CD14-positive monocyte (primary cell): ENCODE data around the gene CDSN. TPM values are rescaled to one million over a fixed set of nuclear protein-coding genes. Genes with fewer than 3 reads are reported as not detected.
A peak's percentile ranks its signal among the peaks of the same experiment; 100 is the strongest.

ENCODE experiments used
- DNase-seq, 3 donors: peaks; one replicate each; pipeline ENCODE4 v3.0.0-alpha.2; 2011 to 2022
- H2AFZ ChIP-seq: 2 replicates; pipeline ENCODE4 v1.6.0; 2012; ENCODE audit warnings: mild to moderate bottlenecking, low read depth, low read length, inconsistent platforms; ENCODE audit not compliant: insufficient read depth, poor library complexity, severe bottlenecking
- H3K27ac ChIP-seq, 2 donors: 1 replicate in 1 of 2; 2 replicates in 1 of 2; pipeline ENCODE4 v1.5.1; 2012 to 2013; ENCODE audit warnings: low read length in 2 of 2, control low read depth in 1 of 2, inconsistent platforms in 1 of 2, low read depth in 1 of 2, mild to moderate bottlenecking in 1 of 2
- H3K27me3 ChIP-seq, 2 donors: one replicate each; pipeline versions ENCODE4 v1.6.0 to v1.6.1; 2011 to 2013; ENCODE audit warnings: low read length in 2 of 2; ENCODE audit not compliant: control insufficient read depth in 2 of 2, insufficient read depth in 2 of 2
- H3K36me3 ChIP-seq, 2 donors: replicated peaks in 1 of 2; 1 replicate in 1 of 2; 2 replicates in 1 of 2; pipeline versions ENCODE4 v1.5.1 to v1.6.1; 2012 to 2013; ENCODE audit warnings: low read length in 2 of 2, control low read depth in 1 of 2, inconsistent platforms in 1 of 2, mild to moderate bottlenecking in 1 of 2; ENCODE audit not compliant: insufficient read depth in 2 of 2, control insufficient read depth in 1 of 2
- H3K4me1 ChIP-seq, 2 donors: 1 replicate in 1 of 2; 2 replicates in 1 of 2; pipeline versions ENCODE4 v1.5.1 to v1.6.1; 2012 to 2013; ENCODE audit warnings: low read length in 2 of 2, control low read depth in 1 of 2, inconsistent platforms in 1 of 2, mild to moderate bottlenecking in 1 of 2, moderate library complexity in 1 of 2; ENCODE audit not compliant: insufficient read depth in 2 of 2, control insufficient read depth in 1 of 2
- H3K4me2 ChIP-seq: replicated peaks from 2 replicates; pipeline ENCODE3; 2012; ENCODE audit warnings: low read length, moderate library complexity, mild to moderate bottlenecking; ENCODE audit not compliant: poor library complexity, severe bottlenecking; ENCODE audit errors: extremely low read depth
- H3K4me3 ChIP-seq, 3 experiments: fragments of 200-600 bp in 1 of 3; sonication (generic) in 1 of 3; replicated peaks in 1 of 3; 1 replicate in 2 of 3; 2 replicates in 1 of 3; pipeline ENCODE4 v1.5.1; 2011 to 2013; ENCODE audit warnings: low read length in 3 of 3, mild to moderate bottlenecking in 3 of 3, control low read depth in 2 of 3, low read depth in 2 of 3, inconsistent platforms in 1 of 3, moderate library complexity in 1 of 3
- H3K79me2 ChIP-seq: 2 replicates; pipeline ENCODE4 v1.6.0; 2012; ENCODE audit warnings: mild to moderate bottlenecking, control low read depth, inconsistent platforms, low read length, moderate library complexity; ENCODE audit not compliant: insufficient read depth
- H3K9ac ChIP-seq: 2 replicates; pipeline ENCODE4 v1.6.0; 2017; ENCODE audit warnings: low read length, mild to moderate bottlenecking; ENCODE audit not compliant: insufficient read depth, poor library complexity, severe bottlenecking
- H3K9me3 ChIP-seq, 2 donors: replicated peaks in 1 of 2; 1 replicate in 1 of 2; 2 replicates in 1 of 2; pipeline versions ENCODE4 v1.5.1 to v1.6.1; 2012 to 2013; ENCODE audit warnings: low read length in 2 of 2, control low read depth in 1 of 2; ENCODE audit not compliant: control insufficient read depth in 1 of 2, insufficient read depth in 1 of 2
- H4K20me1 ChIP-seq: 2 replicates; pipeline ENCODE4 v1.6.0; 2012; ENCODE audit warnings: mild to moderate bottlenecking, low read length, control low read depth, moderate library complexity; ENCODE audit not compliant: insufficient read depth
- H3K27ac Mint-ChIP-seq, 7 donors: one replicate each; pipeline ENCODE4 v1.8.0; 2020; ENCODE audit warnings: mild to moderate bottlenecking in 7 of 7, mixed read lengths in 7 of 7, moderate library complexity in 6 of 7, inconsistent platforms in 2 of 7
- H3K27me3 Mint-ChIP-seq, 3 donors: one replicate each; pipeline ENCODE4 v1.8.0; 2021 to 2022; ENCODE audit warnings: low read depth in 3 of 3, mild to moderate bottlenecking in 3 of 3, mixed read lengths in 3 of 3, moderate library complexity in 3 of 3, inconsistent platforms in 1 of 3
- H3K36me3 Mint-ChIP-seq, 2 donors: one replicate each; pipeline ENCODE4 v1.8.0; 2020; ENCODE audit warnings: mixed read lengths in 2 of 2, inconsistent platforms in 1 of 2, mild to moderate bottlenecking in 1 of 2
- H3K4me1 Mint-ChIP-seq: one replicate; pipeline ENCODE4 v1.8.0; 2020; ENCODE audit warnings: mild to moderate bottlenecking, mixed read lengths
- H3K4me3 Mint-ChIP-seq, 2 donors: one replicate each; pipeline ENCODE4 v1.8.0; 2020; ENCODE audit warnings: mild to moderate bottlenecking in 2 of 2, mixed read lengths in 2 of 2, moderate library complexity in 1 of 2
- H3K9me3 Mint-ChIP-seq, 7 donors: one replicate each; pipeline ENCODE4 v1.8.0; 2020 to 2022; ENCODE audit warnings: mixed read lengths in 7 of 7, mild to moderate bottlenecking in 6 of 7, moderate library complexity in 6 of 7, inconsistent platforms in 2 of 7
- CTCF ChIP-seq: fragments of 200-600 bp; IDR thresholded peaks from one replicate; pipeline ENCODE4 v1.8.0; 2022; ENCODE audit warnings: antibody characterized with exemption, mild to moderate bottlenecking
- WGBS: methylation state at CpG from one replicate; pipeline ENCODE4 v1.1.5; 2013; ENCODE audit warnings: missing lambda C conversion rate; ENCODE audit not compliant: insufficient coverage; 5-methylcytosine and 5-hydroxymethylcytosine counted together
- intact Hi-C, 2 donors: fragments of 100-400 bp; cut with micrococcal nuclease; formaldehyde crosslinking; loops; one replicate each; pipeline versions ENCODE4 v1.15.0 to v1.15.1; 2023
- polyA plus RNA-seq, 3 donors: library from polyadenylated mRNA; depleted of rRNA in 1 of 3; unstranded in 2 of 3; stranded (reverse) in 1 of 3; fragments of 300-500 nt in 2 of 3; fragments of >200 nt in 1 of 3; fragmentation: Illumina TruSeq in 2 of 3; gene quantifications; 1 replicate in 2 of 3; 2 replicates in 1 of 3; pipeline ENCODE4 v1.2.3, GENCODE V29; 2012 to 2021

CDSN gene
- polyA plus RNA-seq, 3 donors, result not detected

GRCh38 chr6:31081872-31082271, 38.4 kb downstream of the CDSN start:
- Histone ChIP-seq H4K20me1 (no peaks in the 10 kb centered on the region), H3K4me3 (no peak overlapping the region), H3K79me2 (no peaks in the 10 kb centered on the region), H3K27ac (no peak overlapping the region), H3K4me2 (no peak overlapping the region), H3K27me3 (peaks cover 2 to 8% of the 10 kb centered on the region in 2 donors), H3K9me3 (no peaks in the 10 kb centered on the region), H3K4me1 (peaks cover 4 to 5% of the 10 kb centered on the region in 2 donors), H3K9ac (no peak overlapping the region), H3K36me3 (no peaks in the 10 kb centered on the region), H2AFZ (no peak overlapping the region)
- H3K4me3 Mint-ChIP-seq, result no peak overlapping the region
- H3K36me3 Mint-ChIP-seq, result no peaks in the 10 kb centered on the region
- no peak for TF ChIP-seq CTCF
- no peak overlapping the region for H3K27ac Mint-ChIP-seq
- H3K9me3 Mint-ChIP-seq, result no peaks in the 10 kb centered on the region
- peaks cover 6% of the 10 kb centered on the region for H3K4me1 Mint-ChIP-seq
- 92% methylated on average over 3 of the region's 6 CpGs for WGBS
- peaks cover 7 to 18% (median 14%) of the 10 kb centered on the region in 3 donors for H3K27me3 Mint-ChIP-seq
- no peak for DNase-seq
- intact Hi-C loops, result loop anchor here in 1 of 2 donors (10.0 kb wide), 2 partner anchors 167 to 337 kb away; partner anchors contain the start of genes FLOT1, IER3 and VARS2

DNA sequence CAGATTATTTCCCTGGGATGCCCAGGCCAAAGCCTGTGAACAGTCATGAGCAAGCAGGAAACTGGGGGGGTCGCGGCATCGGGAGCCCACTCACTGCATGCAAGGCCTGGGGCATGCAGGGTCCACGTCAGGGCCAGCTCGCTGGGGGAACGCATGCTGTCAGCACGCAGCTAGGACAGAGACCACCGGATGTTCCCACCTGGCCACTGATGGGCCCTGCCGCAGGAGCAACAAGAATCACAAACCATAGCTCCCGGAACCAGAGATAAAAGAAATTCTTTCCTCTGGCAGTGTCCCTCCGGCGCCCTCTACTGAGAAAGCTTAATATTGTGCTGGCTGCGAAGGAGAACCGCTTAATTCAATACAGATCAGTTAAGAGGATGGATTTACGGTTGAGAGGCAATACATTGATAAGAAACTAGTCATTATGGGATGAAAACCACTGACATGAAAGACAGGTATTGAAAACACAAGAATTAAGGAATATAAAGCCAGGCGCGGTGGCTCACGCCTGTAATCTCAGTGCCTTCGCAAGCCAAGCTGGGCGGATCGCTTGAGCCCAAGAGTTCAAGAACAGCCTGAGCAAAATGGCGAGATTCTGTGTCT, 40.5 kb downstream of the CDSN start:
- Histone ChIP-seq H3K9me3 (no peaks in the 10 kb centered on the region), H3K27me3 (no peaks in the 10 kb centered on the region), H3K9ac (peak overlapping the region; percentile 43), H3K36me3 (no peaks in the 10 kb centered on the region), H2AFZ (peak overlapping the region; percentile 83), H3K4me2 (peak overlapping the region; percentile 55), H3K79me2 (no peaks in the 10 kb centered on the region), H3K4me3 (peak overlapping the region in 1 of 3 experiments; percentile 51), H3K27ac (no peak overlapping the region), H3K4me1 (peaks cover 4 to 5% of the 10 kb centered on the region in 2 donors), H4K20me1 (no peaks in the 10 kb centered on the region)
- Mint-ChIP-seq H3K36me3 (no peaks in the 10 kb centered on the region), H3K4me3 (peak overlapping the region in 1 of 2 donors; percentile 75), H3K27ac (no peak overlapping the region), H3K27me3 (peaks cover 0 to 15% (median 7%) of the 10 kb centered on the region in 3 donors), H3K4me1 (peaks cover 4% of the 10 kb centered on the region), H3K9me3 (no peaks in the 10 kb centered on the region)
- DNase-seq, result peak; percentile 27 to 49 (median 34)
- peak; percentile 83 for TF ChIP-seq CTCF
- 24% methylated on average over 17 of the region's 22 CpGs for WGBS
- intact Hi-C loops, result loop anchor here in 1 of 2 donors (10.0 kb wide), 3 partner anchors 165 to 605 kb away; partner anchors contain the start of genes FLOT1, IER3 and VARS2
